Measurements from ENCODE around the gene AGBL3. TPM values are rescaled to one million over a fixed set of nuclear protein-coding genes. Genes with fewer than 3 reads are reported as not detected.

The AGBL3 gene
- total and polyA plus RNA-seq, 12 donors: 0.64 to 2.6 (median 1.1) TPM

- Histone ChIP-seq H3K36me3 (peaks cover 0 to 50% (median 14%) of the 10 kb centered on the region in 9 donors), H3K4me3 (no peak overlapping the region), H3K27ac (no peak overlapping the region), H3K4me1 (peaks cover 0 to 13% (median 0%) of the 10 kb centered on the region in 9 donors), H3K27me3 (no peaks in the 10 kb centered on the region), H3K9me3 (peaks cover 0 to 5% (median 0%) of the 10 kb centered on the region in 11 donors)
- TF ChIP-seq CTCF (IDR thresholded peaks at IDR 0.05): no peak
- DNase-seq (no peak), ATAC-seq (no peak)
- intact Hi-C loops (cut with DNase I): loop anchor here in 3 of 10 donors (10.0 kb wide), 3 partner anchors 166 to 186 kb away; partner anchors contain the start of gene CYREN (in 1 of the 3)
- 99% methylated on average over 3 of the region's 3 CpGs for WGBS, 2 donors
Measured at GRCh38 chr7:134999136-134999535, 12.8 kb downstream of the AGBL3 start.

- intact Hi-C loops (cut with DNase I): no loop called here
- peaks cover 0 to 6% (median 0%) of the 10 kb centered on the region in 11 donors for H3K9me3 ChIP-seq
- H3K27ac ChIP-seq: no peak overlapping the region
- no peak for TF ChIP-seq CTCF (IDR thresholded peaks at IDR 0.05)
- H3K4me1 ChIP-seq: no peaks in the 10 kb centered on the region
- ATAC-seq: peak in 1 of 8 donors; percentile 27
- DNase-seq: no peak
- H3K4me3 ChIP-seq: no peak overlapping the region
- H3K27me3 ChIP-seq: no peaks in the 10 kb centered on the region
- WGBS, 2 donors: 93% methylated on average over 1 of the region's 1 CpG
- peaks cover 0 to 26% (median 5%) of the 10 kb centered on the region in 9 donors for H3K36me3 ChIP-seq
Measured at GRCh38 chr7:135001390-135002165, 15.3 kb downstream of the AGBL3 start.

GRCh38 chr7:135012229-135012628 is 25.9 kb downstream of the AGBL3 start:
- intact Hi-C loops (cut with DNase I): no loop called here
- TF ChIP-seq CTCF (IDR thresholded peaks at IDR 0.05): no peak
- Histone ChIP-seq H3K27me3 (no peaks in the 10 kb centered on the region), H3K36me3 (no peaks in the 10 kb centered on the region), H3K4me3 (no peak overlapping the region), H3K27ac (no peak overlapping the region), H3K9me3 (peaks cover 0 to 7% (median 0%) of the 10 kb centered on the region in 11 donors), H3K4me1 (no peaks in the 10 kb centered on the region)
- ATAC-seq (no peak), DNase-seq (no peak)

GRCh38 chr7:135023622-135024021 is 37.3 kb downstream of the AGBL3 start:
- Histone ChIP-seq H3K27ac (no peak overlapping the region), H3K36me3 (no peaks in the 10 kb centered on the region), H3K4me1 (no peaks in the 10 kb centered on the region), H3K27me3 (no peaks in the 10 kb centered on the region), H3K4me3 (no peak overlapping the region), H3K9me3 (peaks cover 0 to 22% (median 12%) of the 10 kb centered on the region in 11 donors)
- no peak for TF ChIP-seq CTCF (IDR thresholded peaks at IDR 0.05)
- ATAC-seq: no peak
- WGBS, 2 donors: 83 to 90% methylated on average over 2 of the region's 2 CpGs
- no peak for DNase-seq
- intact Hi-C loops (cut with DNase I): no loop called here
